Peyer's patch (tissue), 4 donors: ENCODE data around the gene CA4. TPM values are rescaled to one million over a fixed set of nuclear protein-coding genes. Genes with fewer than 3 reads are reported as not detected.

Experiments
- DNase-seq, 3 donors: peaks; one replicate each; pipeline ENCODE4 v3.0.0-alpha.2; 2017 to 2019
- H3K27ac ChIP-seq, 4 donors: fragments of 200-600 bp; sonication (generic); one replicate each; pipeline ENCODE4 v1.5.1; 2016 to 2019
- H3K27me3 ChIP-seq, 2 donors: fragments of 200-600 bp; sonication (generic); one replicate each; pipeline ENCODE4 v1.5.1; 2019
- H3K36me3 ChIP-seq, 3 donors: fragments of 200-600 bp; sonication (generic); one replicate each; pipeline ENCODE4 v1.5.1; 2016 to 2019
- H3K4me1 ChIP-seq, 4 donors: fragments of 200-600 bp; sonication (generic); one replicate each; pipeline ENCODE4 v1.5.1; 2016 to 2019
- H3K4me3 ChIP-seq, 4 donors: fragments of 200-600 bp; sonication (generic); 1 replicate in 3 of 4; 2 replicates in 1 of 4; pipeline ENCODE4 v1.5.1; 2016 to 2019; ENCODE audit warnings: mild to moderate bottlenecking in 1 of 4
- H3K9me3 ChIP-seq, 4 donors: fragments of 200-600 bp; sonication (generic); one replicate each; pipeline ENCODE4 v1.5.1; 2016 to 2019; ENCODE audit warnings: mild to moderate bottlenecking in 1 of 4
- CTCF ChIP-seq, 6 experiments: fragments of 450-650 bp in 4 of 6; fragments of 200-600 bp in 2 of 6; sonication (generic) in 1 of 6; IDR thresholded peaks; one replicate each; pipeline ENCODE4 v1.5.1; 2017 to 2019; ENCODE audit warnings: antibody characterized with exemption in 6 of 6, mild to moderate bottlenecking in 3 of 6, moderate library complexity in 1 of 6
- POLR2A ChIP-seq, 2 donors: fragments of 450-650 bp; IDR thresholded peaks; one replicate each; pipeline ENCODE4 v1.5.1; 2017; ENCODE audit warnings: antibody characterized with exemption in 2 of 2, mild to moderate bottlenecking in 2 of 2, moderate library complexity in 2 of 2
- total RNA-seq, 4 donors: library from RNA; depleted of rRNA; stranded (reverse); fragments of >200 nt; gene quantifications; one replicate each; pipeline ENCODE4 v1.1.0, GENCODE V29; 2016

The CA4 gene
- total RNA-seq, 4 donors from 2014 or later = 1.6 to 18.4 (median 12.3) TPM; not detected in 1

- H3K36me3 ChIP-seq = no peaks in the 10 kb centered on the region
- H3K4me3 ChIP-seq = no peak overlapping the region
- H3K4me1 ChIP-seq = peaks cover 0 to 26% (median 0%) of the 10 kb centered on the region in 4 donors
- no peak overlapping the region for H3K27ac ChIP-seq
- TF ChIP-seq CTCF (IDR thresholded peaks at IDR 0.05) (no peak), POLR2A (IDR thresholded peaks at IDR 0.05) (no peak)
- peak in 1 of 3 donors; percentile 5 for DNase-seq
- no peaks in the 10 kb centered on the region for H3K27me3 ChIP-seq
- no peaks in the 10 kb centered on the region for H3K9me3 ChIP-seq
Observed at GRCh38 chr17:60164164-60164563, 14.4 kb downstream of the CA4 start.

- no peak for TF ChIP-seq POLR2A (IDR thresholded peaks at IDR 0.05)
- TF ChIP-seq CTCF (IDR thresholded peaks at IDR 0.05) = no peak
- Histone ChIP-seq H3K27me3 (no peaks in the 10 kb centered on the region), H3K36me3 (no peaks in the 10 kb centered on the region), H3K4me1 (peaks cover 0 to 31% (median 2%) of the 10 kb centered on the region in 4 donors), H3K27ac (no peak overlapping the region), H3K4me3 (no peak overlapping the region), H3K9me3 (no peaks in the 10 kb centered on the region)
- DNase-seq = peak in 1 of 3 donors; percentile 11
Observed at GRCh38 chr17:60164697-60165096, 14.9 kb downstream of the CA4 start.

- no peak for DNase-seq
- H3K27ac ChIP-seq = no peak overlapping the region
- peaks cover 0 to 36% (median 2%) of the 10 kb centered on the region in 4 donors for H3K4me1 ChIP-seq
Observed at GRCh38 chr17:60165223-60165622, 15.4 kb downstream of the CA4 start.

GRCh38 chr17:60165971-60166370 lies 16.2 kb downstream of the CA4 start:
- Histone ChIP-seq H3K4me3 (no peak overlapping the region), H3K27me3 (no peaks in the 10 kb centered on the region), H3K27ac (no peak overlapping the region), H3K9me3 (no peaks in the 10 kb centered on the region), H3K4me1 (peaks cover 0 to 43% (median 2%) of the 10 kb centered on the region in 4 donors), H3K36me3 (no peaks in the 10 kb centered on the region)
- peak in 2 of 3 donors; percentile 75 to 81 for DNase-seq
- TF ChIP-seq POLR2A (IDR thresholded peaks at IDR 0.05) (no peak), CTCF (IDR thresholded peaks at IDR 0.05) (no peak)

More at GRCh38 chr17:60165223-60165622, 15.4 kb downstream of the CA4 start:
- Histone ChIP-seq H3K9me3 (no peaks in the 10 kb centered on the region), H3K4me3 (no peak overlapping the region), H3K36me3 (no peaks in the 10 kb centered on the region), H3K27me3 (no peaks in the 10 kb centered on the region)
- TF ChIP-seq POLR2A (IDR thresholded peaks at IDR 0.05) (no peak), CTCF (IDR thresholded peaks at IDR 0.05) (no peak)

- no peaks in the 10 kb centered on the region for H3K36me3 ChIP-seq
- no peak overlapping the region for H3K4me3 ChIP-seq
- no peaks in the 10 kb centered on the region for H3K27me3 ChIP-seq
- DNase-seq = peak in 1 of 3 donors; percentile 50
- TF ChIP-seq CTCF (IDR thresholded peaks at IDR 0.05) = no peak
- TF ChIP-seq POLR2A (IDR thresholded peaks at IDR 0.05) = no peak
- no peaks in the 10 kb centered on the region for H3K9me3 ChIP-seq
- no peak overlapping the region for H3K27ac ChIP-seq
- H3K4me1 ChIP-seq = peaks cover 0 to 47% (median 4%) of the 10 kb centered on the region in 4 donors
Observed at GRCh38 chr17:60167065-60167741, 17.4 kb downstream of the CA4 start.
